Brain microvascular endothelial cell (primary cell): ENCODE measurements around the gene LMNA.
A peak's percentile ranks its signal among the peaks of the same experiment; 100 is the strongest.

ENCODE experiments used
- DNase-seq: peaks from one replicate; pipeline ENCODE4 v3.0.0-alpha.2; 2020
- H3K27ac ChIP-seq: fragments of 250-450 bp; sonication (Bioruptor Pico); 2 replicates; pipeline ENCODE4 v1.5.1; 2020; ENCODE audit warnings: mild to moderate bottlenecking, moderate library complexity
- H3K27me3 ChIP-seq: fragments of 250-450 bp; sonication (Bioruptor Pico); replicated peaks from 2 replicates; pipeline ENCODE4 v1.5.1; 2020; ENCODE audit warnings: mild to moderate bottlenecking
- H3K36me3 ChIP-seq: fragments of 250-450 bp; sonication (Bioruptor Pico); replicated peaks from 2 replicates; pipeline ENCODE4 v1.5.1; 2020; ENCODE audit warnings: mild to moderate bottlenecking
- H3K4me3 ChIP-seq: 2 replicates; pipeline ENCODE4 v1.5.1; 2011; ENCODE audit warnings: low read depth, mild to moderate bottlenecking, control low read depth, low read length, moderate library complexity
- in situ Hi-C: cut with HindIII; loops from 2 replicates; pipeline ENCODE4 v1.10.0; 2017; ENCODE audit warnings: low sequenced_read_pairs, low pct_ligation_motif_present
- TF ChIP-seq, protein P1 (sequence below): IDR thresholded peaks from 2 replicates; pipeline ENCODE4 v1.5.1; 2011; ENCODE audit warnings: low read depth, mild to moderate bottlenecking, moderate library complexity, low read length, control low read depth, inconsistent platforms; ENCODE audit errors: missing control alignments

LMNA gene

DNA sequence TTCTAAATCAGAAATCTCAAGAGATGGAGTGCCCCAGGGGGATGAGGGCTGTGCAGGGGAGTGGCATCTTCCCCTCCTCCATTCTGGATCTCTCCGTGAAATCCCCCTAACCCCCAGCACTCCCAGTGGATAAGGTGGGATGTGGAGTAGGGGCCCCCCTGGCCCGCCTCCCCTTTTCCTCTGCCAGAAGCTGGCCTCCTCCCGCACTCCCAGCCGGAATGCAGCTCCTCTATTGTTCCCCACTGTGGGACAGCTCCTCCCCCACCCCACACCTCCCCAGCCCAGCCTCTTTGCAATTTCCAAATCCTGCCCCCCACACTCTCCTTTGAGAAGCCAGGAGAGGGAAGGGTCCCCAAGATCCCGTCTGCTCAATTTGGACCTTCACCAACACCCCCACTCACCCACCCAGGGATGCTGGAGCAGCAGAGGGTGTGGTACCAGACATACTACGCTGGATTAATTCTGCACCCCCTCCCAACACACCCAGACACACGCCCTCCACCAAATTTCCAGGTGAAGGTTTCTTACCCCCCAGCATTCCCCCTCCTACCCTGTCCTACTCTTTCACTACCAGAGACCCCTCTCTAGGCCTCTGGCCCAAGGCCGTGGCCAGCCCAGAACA is 34.2 kb upstream of the LMNA start:
- no peak for DNase-seq
- H3K27ac ChIP-seq: no peak overlapping the region
- H3K4me3 ChIP-seq: peak overlapping the region; percentile 80

DNA sequence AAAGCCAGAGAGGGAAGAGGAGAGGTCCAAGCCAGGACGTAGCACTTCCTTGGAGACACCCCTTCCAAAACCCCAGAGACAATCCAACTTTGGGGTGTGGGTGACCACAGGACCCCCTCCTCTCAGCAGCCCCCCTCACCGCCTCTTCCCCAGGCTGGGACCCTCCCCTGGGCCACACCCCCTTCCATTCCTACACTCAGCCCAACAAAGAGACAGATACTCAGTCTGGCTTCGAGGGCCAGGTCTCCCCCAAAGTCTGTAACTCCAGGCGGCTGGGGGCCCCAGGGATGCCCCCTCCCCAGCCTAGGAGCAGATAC is 33.7 kb upstream of the LMNA start:
- DNase-seq: no peak
- in situ Hi-C loops: no loop called here
- no peaks in the 10 kb centered on the region for H3K27me3 ChIP-seq
- TF ChIP-seq, protein P1, sequence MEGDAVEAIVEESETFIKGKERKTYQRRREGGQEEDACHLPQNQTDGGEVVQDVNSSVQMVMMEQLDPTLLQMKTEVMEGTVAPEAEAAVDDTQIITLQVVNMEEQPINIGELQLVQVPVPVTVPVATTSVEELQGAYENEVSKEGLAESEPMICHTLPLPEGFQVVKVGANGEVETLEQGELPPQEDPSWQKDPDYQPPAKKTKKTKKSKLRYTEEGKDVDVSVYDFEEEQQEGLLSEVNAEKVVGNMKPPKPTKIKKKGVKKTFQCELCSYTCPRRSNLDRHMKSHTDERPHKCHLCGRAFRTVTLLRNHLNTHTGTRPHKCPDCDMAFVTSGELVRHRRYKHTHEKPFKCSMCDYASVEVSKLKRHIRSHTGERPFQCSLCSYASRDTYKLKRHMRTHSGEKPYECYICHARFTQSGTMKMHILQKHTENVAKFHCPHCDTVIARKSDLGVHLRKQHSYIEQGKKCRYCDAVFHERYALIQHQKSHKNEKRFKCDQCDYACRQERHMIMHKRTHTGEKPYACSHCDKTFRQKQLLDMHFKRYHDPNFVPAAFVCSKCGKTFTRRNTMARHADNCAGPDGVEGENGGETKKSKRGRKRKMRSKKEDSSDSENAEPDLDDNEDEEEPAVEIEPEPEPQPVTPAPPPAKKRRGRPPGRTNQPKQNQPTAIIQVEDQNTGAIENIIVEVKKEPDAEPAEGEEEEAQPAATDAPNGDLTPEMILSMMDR: no peak
- peaks cover 12% of the 10 kb centered on the region for H3K36me3 ChIP-seq
- no peak overlapping the region for H3K27ac ChIP-seq
- H3K4me3 ChIP-seq: peak overlapping the region; percentile 80

More for the DNA sequence above, 34.2 kb upstream of the LMNA start:
- TF ChIP-seq, protein P1: no peak
- in situ Hi-C loops: no loop called here
- Histone ChIP-seq H3K36me3 (peaks cover 12% of the 10 kb centered on the region), H3K27me3 (no peaks in the 10 kb centered on the region)

DNA sequence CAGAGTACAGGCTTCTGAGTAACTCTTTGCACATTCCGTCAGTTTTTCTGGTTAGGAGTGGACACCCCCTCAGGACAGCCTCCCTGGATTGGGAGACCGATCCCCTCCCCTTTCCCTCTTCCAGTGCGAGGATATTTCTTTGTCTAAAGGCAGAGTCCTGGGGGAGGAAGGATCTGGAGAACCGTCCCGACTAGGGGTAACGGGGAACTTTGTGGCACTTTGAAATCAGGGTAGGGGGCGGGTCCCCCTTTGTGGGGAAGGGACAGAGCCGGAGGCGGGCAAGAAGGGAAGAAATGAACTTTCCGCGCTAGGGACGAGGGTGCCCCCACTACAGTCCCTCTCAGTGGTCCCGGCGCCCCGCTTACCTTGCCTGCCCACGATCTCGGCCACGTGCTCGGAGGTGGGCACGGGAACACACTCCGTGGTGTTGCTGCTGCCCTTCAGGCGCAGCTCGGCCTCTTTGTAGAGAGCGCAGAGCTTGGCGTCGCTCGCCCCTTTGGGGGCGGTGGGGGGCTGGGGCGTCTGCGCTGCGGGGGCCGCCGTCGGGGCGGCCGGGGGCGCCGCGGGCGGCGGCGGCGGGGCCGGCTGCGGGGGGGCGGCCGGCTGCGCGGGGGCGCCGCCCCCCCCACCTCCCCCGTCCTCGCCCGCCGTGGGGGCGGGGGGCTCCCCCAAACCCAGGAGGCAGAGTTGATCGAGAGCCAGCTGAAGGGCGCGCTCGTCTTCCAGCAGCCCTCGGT is 33.2 kb upstream of the LMNA start:
- no peak for DNase-seq
- in situ Hi-C loops: no loop called here
- Histone ChIP-seq H3K27me3 (no peaks in the 10 kb centered on the region), H3K4me3 (peak overlapping the region; percentile 80), H3K36me3 (peaks cover 11% of the 10 kb centered on the region), H3K27ac (no peak overlapping the region)
- TF ChIP-seq, protein P1: no peak

DNA sequence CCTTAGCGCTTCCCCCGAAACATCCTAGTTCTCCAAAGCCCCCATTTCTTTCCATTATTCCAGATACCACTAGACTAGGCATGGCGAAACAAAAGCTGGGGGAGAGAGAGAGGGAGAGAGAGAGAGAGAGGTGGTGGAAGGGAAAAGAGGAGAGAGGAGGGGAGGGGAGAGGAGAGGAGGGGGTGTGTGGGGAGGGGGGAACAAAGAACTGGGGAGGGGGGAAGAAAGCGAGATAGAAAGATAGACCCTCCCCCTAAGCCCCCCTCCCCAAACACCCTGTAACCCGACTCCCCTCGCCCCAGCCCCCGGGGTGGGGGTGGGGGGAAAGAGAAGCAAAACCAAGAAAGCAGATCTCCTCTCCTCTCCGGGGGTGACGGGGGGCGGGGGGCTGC is 32.6 kb upstream of the LMNA start:
- Histone ChIP-seq H3K27ac (no peak overlapping the region), H3K4me3 (peak overlapping the region; percentile 80), H3K27me3 (no peaks in the 10 kb centered on the region), H3K36me3 (peaks cover 5% of the 10 kb centered on the region)
- TF ChIP-seq, protein P1: no peak
- in situ Hi-C loops: no loop called here
- no peak for DNase-seq

DNA sequence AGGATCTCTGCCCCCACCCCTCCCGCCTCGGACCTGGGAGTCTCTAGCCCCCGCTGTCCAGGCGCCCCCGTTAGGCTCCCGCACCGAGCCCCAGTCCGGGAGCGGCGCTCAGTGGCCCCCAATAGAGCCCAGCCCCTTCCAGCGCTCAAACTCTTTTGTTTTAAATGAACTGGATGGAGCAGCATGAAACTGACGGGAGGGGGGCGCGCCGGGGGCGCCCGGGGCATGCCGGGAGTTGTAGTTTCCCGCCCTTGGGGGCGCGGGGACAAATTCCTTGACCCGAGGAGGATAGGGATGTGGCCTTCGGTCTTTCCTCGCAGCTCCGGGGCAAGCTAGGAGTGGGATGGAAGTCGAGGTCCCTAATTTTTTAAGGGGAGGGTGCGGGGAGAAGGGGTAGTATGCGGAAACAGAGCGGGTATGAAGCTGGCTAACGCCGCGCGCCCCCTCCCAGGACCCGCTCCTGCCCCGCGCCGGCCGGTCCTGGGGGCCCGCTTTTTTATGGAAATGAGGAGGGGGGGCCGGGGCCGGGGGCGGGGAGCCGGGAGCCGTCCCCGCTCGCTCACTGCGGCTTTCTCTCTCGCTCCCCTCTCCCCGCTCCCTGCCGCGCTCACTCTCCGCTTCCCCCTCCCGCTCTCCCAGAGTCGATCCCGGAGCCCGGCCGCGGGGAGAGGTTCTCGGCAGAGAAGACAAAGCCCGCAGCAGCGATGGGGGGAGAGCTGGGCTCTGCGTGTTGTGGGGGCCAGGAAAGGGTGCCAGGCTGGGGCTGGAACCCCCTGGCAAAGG is 32.0 kb upstream of the LMNA start, which contains the start of gene MEX3A:
TSS of gene MEX3A (minus strand) at position 157 of the 783 bp plus-strand sequence. CDS start 467 bp downstream, outside the sequence.
- Histone ChIP-seq H3K27me3 (no peaks in the 10 kb centered on the region), H3K27ac (no peak within 1 kb of the TSS), H3K36me3 (no peaks in the 10 kb centered on the region), H3K4me3 (peak within 1 kb of the TSS; percentile 80)
- TF ChIP-seq, protein P1: no peak
- peak; percentile 68 for DNase-seq
- in situ Hi-C loops: no loop called here
